Measurements from ENCODE around the gene RHOT2. TPM values are rescaled to one million over a fixed set of nuclear protein-coding genes. Genes with fewer than 3 reads are reported as not detected.
A peak's percentile ranks its signal among the peaks of the same experiment; 100 is the strongest.

The RHOT2 gene
- total and polyA plus RNA-seq, 2 of the 8 experiments (the other 6 are each of a cell fraction or from before 2014, with no cell fraction given), result 149 to 194 TPM

DNA sequence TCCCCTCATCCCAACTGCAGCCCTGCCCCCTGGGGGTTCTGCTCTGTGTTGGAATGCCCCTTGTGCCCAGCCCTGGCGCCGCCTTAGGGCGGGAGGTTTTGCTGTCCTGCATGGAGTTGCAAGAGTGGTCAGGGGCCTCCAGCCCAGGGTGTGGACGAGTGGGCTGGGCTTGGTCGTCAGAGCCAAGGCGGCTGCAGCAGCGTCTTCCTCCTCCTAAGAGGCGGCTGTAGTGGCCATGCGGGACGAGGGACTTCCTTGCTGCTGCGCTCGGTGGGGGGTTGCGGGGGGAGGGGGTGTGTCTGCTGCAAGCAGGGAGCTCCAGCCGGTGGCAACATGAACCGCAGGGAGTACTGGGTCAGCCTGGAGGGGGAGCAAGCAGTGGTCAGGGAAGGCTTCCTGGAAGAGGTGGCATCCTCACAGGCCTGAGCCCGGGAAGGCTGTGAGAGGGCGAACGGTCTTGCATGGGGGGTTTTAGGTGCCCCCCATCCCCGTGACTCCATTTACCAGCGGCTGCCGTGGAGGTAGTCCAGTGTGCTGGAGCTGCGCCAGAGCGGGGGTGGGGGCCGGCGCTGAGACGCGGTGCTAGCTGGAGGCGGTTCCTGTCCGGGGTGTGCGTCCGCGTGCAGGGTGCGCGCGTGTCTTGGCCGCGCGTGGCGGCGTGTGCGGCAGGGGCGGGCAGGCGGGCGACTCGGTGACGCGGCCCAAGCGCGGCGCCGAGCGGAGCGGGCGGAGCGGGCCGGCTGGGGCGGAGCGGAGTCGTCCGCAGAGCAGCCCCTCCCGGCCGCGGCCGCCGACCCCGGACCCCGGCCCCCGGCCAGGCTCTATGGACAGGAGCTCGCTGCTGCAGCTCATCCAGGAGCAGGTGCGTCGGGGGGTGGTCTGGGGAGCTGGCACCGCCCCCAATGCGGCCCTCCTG, 7.3 kb downstream of the RHOT2 start, which contains the start of gene RHBDL1 (continued):
- TF ChIP-seq, protein P1, sequence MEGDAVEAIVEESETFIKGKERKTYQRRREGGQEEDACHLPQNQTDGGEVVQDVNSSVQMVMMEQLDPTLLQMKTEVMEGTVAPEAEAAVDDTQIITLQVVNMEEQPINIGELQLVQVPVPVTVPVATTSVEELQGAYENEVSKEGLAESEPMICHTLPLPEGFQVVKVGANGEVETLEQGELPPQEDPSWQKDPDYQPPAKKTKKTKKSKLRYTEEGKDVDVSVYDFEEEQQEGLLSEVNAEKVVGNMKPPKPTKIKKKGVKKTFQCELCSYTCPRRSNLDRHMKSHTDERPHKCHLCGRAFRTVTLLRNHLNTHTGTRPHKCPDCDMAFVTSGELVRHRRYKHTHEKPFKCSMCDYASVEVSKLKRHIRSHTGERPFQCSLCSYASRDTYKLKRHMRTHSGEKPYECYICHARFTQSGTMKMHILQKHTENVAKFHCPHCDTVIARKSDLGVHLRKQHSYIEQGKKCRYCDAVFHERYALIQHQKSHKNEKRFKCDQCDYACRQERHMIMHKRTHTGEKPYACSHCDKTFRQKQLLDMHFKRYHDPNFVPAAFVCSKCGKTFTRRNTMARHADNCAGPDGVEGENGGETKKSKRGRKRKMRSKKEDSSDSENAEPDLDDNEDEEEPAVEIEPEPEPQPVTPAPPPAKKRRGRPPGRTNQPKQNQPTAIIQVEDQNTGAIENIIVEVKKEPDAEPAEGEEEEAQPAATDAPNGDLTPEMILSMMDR (IDR thresholded peaks at IDR 0.05; ENCODE audit: control extremely low read depth in 1 of 3, insufficient read depth in 1 of 3, low read depth in 1 of 3, low read length in 3 of 3), result no peak
- no peak for TF ChIP-seq KDM5A (IDR thresholded peaks at IDR 0.05; ENCODE audit: low read length)
- no peak for TF ChIP-seq MAFK (IDR thresholded peaks at IDR 0.05; ENCODE audit: low read depth, low read length)
- TF ChIP-seq POLR2AphosphoS5 (IDR thresholded peaks at IDR 0.05; ENCODE audit: low read depth, low read length), result peak; percentile 17; the same call in 1 of the 2 replicates
- TF ChIP-seq SRF (IDR thresholded peaks at IDR 0.05; ENCODE audit: low read depth, low read length), result no peak
- TF ChIP-seq, protein P2, sequence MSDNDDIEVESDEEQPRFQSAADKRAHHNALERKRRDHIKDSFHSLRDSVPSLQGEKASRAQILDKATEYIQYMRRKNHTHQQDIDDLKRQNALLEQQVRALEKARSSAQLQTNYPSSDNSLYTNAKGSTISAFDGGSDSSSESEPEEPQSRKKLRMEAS (IDR thresholded peaks at IDR 0.05), result no peak; the same call in 1 of the 2 replicates
- TF ChIP-seq JUND (IDR thresholded peaks at IDR 0.05; ENCODE audit: low read length), result no peak
- TF ChIP-seq TAF1 (IDR thresholded peaks at IDR 0.05; ENCODE audit: low read depth, low read length), result no peak
- TF ChIP-seq SIX5 (IDR thresholded peaks at IDR 0.05; ENCODE audit: low read depth, low read length), result no peak
- no peak for TF ChIP-seq SIRT6 (IDR thresholded peaks at IDR 0.05; ENCODE audit: low read length)
- no peak for TF ChIP-seq EZH2 (IDR thresholded peaks at IDR 0.05; ENCODE audit: low read depth, low read length, severe bottlenecking)
- TF ChIP-seq RXRA (IDR thresholded peaks at IDR 0.05; ENCODE audit: insufficient read depth, low read depth, low read length), result no peak
- peak; percentile 36 for TF ChIP-seq ASH2L (IDR thresholded peaks at IDR 0.05; ENCODE audit: low read length)
- no peak for TF ChIP-seq KDM4A (IDR thresholded peaks at IDR 0.05; ENCODE audit: low read depth, low read length, severe bottlenecking)
- no peak for TF ChIP-seq SP1 (IDR thresholded peaks at IDR 0.05; ENCODE audit: low read depth, low read length)
- no peak for TF ChIP-seq TBP (IDR thresholded peaks at IDR 0.05; ENCODE audit: low read depth, low read length)
- TF ChIP-seq KDM1A (IDR thresholded peaks at IDR 0.05; ENCODE audit: borderline replicate concordance, low read length), result 0 out of 2 replicates have a peak, but pooled peaks have one; percentile 24
- no peak for TF ChIP-seq RNF2 (IDR thresholded peaks at IDR 0.05; ENCODE audit: borderline replicate concordance, low read depth, low read length, missing control alignments, poor library complexity, severe bottlenecking)
- TF ChIP-seq GTF2F1 (IDR thresholded peaks at IDR 0.05; ENCODE audit: borderline replicate concordance, low read depth, low read length), result no peak
- TF ChIP-seq FOSL1 (IDR thresholded peaks at IDR 0.05; ENCODE audit: insufficient read depth, low read depth, low read length), result no peak
- TF ChIP-seq NANOG (IDR thresholded peaks at IDR 0.05; ENCODE audit: insufficient read depth, low read depth, low read length, poor library complexity, severe bottlenecking), result no peak

Data from H1 (cell line).